HG03575 (cell line): Measurements from ENCODE around the gene FRA10AC1.

Source experiments
- ATAC-seq: cut with Tn5 transposase; IDR thresholded peaks from one replicate; pipeline ENCODE4 v1.9.1; 2021; ENCODE audit not compliant: unreplicated experiment, insufficient number of reproducible peaks, low FRiP score; ENCODE audit errors: extremely low read depth

FRA10AC1 gene

DNA sequence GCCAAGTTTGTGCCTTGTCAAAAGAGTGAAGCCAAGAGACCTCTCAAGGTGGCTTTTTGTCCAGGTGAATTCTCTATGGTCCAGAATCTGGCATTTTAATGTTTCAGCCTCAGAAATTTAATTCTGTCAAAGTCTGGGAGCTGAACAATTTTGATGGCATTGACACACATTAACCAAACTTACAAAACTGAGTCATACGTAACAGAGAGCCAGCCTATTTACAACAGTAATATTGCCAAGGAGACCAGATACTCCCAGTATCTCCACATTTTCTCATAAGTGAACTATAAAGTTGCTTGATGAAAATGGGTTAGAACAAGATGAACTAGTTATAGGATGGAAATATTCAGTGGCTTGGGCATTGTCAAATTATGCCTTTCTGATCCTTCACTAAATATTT lies 46.2 kb downstream of the FRA10AC1 start:
- no peak for ATAC-seq

DNA sequence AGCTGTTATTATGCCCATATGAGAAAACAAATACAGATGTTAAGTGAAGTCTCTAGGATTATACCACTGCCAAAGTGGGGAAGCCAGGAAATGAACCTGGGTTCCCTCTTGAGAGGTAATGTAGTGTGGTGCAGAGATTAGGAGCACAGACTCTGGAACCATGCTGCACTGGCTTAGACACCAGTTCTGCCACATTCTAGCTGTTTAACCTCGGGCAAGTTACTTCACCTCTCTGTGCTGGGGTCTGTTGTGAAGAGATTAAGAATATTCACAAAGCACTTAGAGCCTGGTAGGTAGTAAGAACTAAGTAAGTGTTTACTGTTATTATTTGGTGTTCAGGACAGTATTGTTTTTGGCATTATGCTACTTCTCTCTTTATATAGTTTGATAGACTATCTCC lies 48.2 kb downstream of the FRA10AC1 start:
- no peak for ATAC-seq

GRCh38 chr10:93652857-93653256 lies 49.5 kb downstream of the FRA10AC1 start:
- ATAC-seq, result no peak

- no peak for ATAC-seq
Measured at GRCh38 chr10:93639791-93640190, 62.6 kb downstream of the FRA10AC1 start.

- ATAC-seq, result no peak
Measured at GRCh38 chr10:93630625-93631557, 71.5 kb downstream of the FRA10AC1 start.

- ATAC-seq, result no peak
Measured at GRCh38 chr10:93629647-93630305, 72.6 kb downstream of the FRA10AC1 start.

DNA sequence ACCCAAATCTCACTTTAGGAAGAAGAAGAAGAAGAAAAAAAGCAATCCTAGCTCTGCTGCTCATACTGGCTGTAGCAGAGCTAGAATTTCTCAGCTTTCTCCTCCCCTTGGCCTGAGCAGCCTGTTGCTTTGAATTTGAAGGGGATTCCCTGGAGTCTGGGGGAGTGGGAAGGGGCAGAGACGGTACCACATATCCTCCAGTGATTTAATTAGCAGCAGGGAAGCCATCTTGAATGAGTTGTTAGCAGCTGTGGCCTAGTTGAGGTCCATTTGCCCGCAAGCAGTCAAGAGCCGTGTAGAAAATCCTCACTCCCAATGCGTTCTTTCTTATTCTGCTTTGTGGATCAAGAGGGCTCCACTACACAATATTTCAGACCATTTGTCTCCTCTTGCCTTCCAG lies 73.5 kb downstream of the FRA10AC1 start:
- no peak for ATAC-seq

- no peak for ATAC-seq
Measured at GRCh38 chr10:93622942-93623341, 79.5 kb downstream of the FRA10AC1 start.

DNA sequence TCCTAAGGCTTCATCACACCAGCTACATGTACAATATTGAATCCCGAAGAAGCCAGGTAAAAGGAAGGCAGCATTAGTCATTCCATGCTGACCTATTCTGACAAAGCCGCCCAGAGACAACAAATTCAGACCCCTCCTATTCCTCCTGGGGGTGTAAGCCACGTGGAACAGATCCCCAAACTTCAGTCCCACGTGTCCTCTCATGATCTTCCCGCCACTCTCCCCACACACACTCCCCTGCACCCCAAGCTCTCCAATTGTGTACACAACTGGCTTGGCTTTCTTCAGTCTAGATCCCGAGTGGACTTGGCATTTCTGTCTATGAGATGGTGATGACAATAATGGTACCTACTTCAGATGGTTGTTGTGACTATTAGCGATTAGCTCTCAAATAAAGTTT lies 81.5 kb downstream of the FRA10AC1 start:
- ATAC-seq, result no peak
